GM21515 (cell line): ENCODE measurements around the gene TDRD7.

ENCODE experiments used
- ATAC-seq: cut with Tn5 transposase; IDR thresholded peaks from one replicate; pipeline ENCODE4 v1.9.1; 2021; ENCODE audit not compliant: unreplicated experiment

The TDRD7 gene

DNA sequence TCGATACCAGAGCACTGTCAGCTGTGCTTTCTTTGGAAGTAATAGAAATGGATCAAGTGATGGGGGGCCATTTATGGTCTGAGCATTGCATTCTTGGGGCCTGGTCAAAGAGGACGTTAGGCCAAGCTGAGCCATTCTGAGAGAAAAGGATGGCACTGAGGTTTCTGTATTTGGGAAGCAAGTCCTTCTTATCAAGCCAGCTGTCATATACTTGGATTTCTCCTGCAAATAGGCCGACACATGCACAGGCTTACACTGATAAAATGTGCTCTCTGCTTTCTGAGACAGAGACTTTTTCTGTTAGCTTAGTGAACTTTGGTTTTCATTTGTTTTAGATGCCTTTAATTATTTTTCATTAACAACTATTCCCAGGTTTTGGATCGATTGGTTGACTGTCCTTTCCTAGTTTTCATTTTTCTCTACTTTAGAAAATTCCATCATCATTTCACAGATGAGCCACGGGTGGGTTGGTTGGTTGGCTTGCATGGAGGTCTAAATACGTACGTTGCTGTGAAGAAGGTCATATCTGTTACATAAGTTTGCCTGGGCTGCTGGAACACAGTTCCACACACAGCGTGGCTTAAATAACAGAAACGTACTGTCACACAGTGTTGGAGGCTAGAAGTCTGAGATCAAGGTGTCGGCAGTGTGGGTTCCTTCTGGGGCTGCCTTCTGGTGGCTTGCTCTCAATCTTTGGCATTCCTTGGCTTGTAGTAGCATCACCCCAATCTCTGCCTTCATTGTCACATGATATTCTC is 109.9 kb downstream of the TDRD7 start:
- ATAC-seq: no peak

- no peak for ATAC-seq
Observed at GRCh38 chr9:97524424-97524823, 112.5 kb downstream of the TDRD7 start.

DNA sequence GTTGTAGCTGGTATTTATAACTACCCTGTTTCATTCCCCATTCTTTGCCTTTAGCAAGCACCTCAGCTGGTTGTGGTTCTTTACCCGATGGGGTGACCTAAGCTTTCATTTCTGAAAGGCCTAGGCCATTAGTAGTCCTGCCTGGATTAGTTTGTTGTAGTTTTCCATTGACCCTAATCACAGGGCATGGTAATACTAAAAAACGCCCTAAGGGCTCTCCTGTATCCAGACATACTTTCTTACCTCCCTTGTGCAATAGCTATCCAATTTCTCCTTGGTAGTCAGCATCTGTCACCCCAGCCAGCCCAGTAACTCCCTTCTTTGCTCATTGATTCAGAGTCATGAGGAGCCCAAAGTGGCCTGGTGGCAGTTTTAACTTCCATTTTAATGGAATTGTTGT is 113.6 kb downstream of the TDRD7 start:
- no peak for ATAC-seq

DNA sequence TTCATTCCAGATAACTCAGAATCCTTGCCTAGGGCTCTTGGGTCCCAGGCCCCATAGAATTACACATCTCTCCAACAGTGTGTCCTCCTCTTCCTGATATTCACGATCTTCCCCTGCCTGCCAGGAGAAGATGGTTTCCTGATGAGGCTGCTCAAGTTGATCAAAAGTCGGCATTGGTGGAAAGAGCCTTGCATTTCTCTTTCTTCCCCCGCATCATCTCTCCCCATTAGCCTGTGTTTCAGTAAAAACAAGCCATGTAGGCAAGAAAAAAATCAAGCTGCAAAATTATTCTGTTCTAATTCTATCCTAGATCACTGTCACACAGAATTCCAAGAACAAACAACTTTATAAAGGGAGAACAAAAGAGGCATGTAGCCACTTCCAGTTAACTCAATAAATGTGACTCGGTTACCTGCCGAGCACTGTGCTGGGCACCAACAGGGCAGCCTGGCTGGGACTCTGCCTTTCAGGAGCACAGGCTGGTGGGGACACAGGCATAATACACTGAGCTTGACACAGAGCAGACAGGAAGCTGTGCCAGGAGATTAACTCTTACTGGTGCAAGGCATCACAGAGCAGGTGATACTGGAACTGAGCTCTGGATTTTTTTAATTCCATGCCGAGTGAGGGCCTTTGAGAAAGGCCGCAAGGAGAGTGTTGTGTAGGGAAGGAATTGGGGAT is 115.1 kb downstream of the TDRD7 start:
- no peak for ATAC-seq

DNA sequence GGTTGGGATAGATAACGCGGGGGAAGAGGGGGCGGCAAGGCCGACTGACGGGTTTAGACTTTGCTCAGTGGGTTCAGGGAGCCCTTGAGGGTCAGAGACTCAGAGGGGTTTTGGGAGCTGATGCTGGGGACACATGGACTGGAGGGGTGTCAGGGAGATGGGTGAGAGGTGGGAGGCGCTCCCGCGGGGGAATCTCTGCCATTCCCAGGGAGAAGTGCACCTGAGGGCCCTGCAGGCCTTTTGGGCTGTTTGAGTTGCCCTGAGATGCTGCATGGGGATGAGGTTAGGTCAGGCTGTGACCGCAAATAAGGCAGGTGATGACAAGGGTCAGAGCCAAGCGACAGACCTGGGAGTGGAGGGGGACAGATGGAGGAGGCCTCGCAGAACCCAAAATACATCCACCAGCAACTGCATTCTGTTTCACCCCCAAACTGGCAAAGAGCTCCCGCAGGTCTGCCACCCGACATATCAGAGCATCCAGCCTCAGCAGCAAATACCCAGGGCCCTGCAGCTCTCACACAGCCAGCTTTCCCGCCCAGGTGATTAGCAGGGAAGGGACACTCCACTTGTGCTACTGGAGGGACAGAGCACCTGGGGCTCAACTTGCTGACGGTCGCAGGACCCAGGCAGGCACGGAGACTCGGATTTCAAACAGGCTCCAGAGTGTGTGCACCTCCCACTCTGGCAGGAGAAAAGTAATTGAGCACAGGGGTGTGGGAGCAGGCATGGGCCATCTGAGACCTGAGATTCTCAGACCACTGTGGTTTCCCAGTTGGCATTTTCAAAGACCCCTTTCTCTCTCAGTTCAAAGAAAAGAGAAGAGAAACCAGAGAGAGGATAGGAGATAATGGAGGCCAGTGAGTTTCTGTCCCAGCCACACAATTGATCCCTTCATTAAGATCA is 116.0 kb downstream of the TDRD7 start:
- no peak for ATAC-seq

DNA sequence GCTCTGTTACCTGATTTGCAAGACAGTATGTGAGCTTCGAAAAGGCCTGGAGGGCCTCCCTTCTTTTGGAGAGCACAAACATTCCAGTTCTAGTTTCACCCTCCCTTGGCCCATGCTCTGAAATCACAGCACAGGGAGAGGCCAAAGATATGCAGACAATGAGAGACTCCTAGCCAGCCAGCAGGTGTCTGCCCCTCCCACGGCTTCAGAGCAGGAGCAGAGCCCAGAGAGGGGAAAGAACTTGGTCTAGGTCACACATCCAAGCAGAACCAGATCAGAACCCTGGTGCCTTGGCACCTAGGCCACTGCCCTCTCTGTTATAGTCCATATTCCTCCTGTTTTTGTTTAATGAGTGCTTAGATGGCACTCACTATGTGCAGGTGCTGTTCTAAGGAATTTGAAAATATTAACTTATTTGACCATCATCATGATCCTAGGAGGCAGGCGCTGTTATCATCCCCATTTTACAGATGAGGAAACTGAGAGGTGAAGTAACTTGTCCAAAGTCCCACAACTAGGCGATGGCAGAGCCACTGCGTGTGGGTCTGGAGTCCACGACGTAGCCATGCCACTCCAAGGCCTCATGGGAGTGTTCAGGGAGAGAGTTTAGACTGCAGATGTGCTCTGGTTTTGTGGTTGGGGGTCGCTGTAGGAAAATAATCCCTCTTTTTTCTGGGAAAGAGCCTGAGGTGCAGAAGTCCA is 116.8 kb downstream of the TDRD7 start:
- no peak for ATAC-seq

DNA sequence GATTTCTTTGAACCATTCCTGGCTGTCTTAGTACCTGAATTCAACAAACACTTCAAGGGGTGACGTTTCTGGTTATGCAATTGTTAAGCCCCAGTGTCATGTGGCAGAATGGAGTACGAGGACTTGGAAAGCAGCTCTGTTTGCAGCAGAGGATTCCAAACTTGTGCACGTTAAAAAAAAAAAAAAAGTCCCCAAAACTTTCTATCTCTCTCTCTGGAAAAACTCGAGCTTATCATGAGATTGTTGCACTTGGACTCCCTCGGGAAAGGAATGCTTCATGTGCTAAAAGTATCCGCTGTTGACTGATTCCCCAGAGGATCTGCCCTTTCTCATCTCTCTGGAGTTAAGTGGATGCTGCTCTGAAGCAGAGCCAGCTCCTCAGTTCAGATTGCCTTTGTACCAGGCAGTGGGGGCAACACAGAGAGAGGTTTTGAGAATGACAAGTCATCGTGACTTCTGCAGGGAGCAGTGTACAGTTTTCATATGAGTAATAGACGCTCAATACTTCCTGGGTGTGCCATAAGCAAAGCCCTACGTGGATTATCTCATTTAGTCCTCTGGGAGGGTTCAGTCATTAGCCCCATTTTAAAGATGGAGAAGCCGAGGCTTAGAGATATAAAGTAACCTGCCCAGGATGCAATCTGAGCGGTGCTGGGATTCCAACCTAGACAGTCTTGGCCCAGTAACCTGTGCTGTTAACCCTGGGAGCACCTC is 117.6 kb downstream of the TDRD7 start:
- peak; percentile 58 for ATAC-seq

GRCh38 chr9:97531888-97532376 is 120.0 kb downstream of the TDRD7 start:
- no peak for ATAC-seq

- no peak for ATAC-seq
Observed at GRCh38 chr9:97534185-97534584, 122.3 kb downstream of the TDRD7 start.

DNA sequence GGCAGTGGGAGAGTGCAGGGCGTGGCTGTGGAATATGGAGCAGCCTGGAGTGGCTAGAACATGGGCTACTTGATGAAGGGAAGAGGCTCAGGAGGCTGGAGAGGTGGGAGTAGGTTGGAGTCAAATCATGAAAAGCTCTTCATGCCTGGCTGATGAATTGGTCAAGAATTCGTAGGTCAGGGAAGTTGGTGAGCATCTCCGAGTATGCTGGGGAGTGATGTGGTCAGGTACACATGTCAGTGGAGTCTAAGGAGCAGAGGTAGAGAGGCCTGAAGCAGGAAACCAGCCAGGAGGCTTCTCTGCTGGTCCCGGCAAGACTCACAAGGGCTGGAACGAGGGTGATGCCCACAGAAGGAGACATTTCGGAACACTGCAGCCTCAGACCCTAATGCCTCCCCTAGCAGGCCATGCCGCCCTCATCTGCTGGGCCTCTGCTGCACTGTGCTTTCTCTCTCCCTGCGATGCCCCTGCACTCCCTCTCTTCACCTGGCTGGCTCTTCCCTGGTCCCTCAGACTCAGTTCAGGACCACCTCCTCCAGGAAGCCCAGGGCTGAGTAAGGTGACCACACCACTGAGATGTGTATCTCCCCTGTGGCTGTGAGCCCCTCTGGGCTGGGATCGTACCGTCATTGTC is 123.2 kb downstream of the TDRD7 start:
- ATAC-seq: no peak

DNA sequence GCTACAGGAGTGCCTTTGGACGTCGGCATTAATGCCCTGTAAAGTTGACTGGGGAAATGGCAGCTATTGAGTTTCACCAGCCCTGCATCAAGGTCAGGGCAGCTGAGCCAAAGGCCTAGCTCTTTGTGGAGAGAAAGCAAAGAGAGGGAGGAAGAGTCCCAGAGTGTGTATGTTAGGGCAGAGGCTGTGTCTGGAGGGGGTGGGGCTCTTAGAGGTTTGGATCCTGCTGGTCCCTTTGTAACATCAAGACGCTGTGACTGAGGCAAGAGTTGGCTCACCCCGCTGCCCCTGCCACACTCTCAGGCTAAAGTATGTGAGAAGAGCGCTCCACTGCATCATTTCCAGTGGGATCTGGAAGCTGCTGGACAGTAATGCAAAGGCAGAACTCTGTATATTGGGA is 123.9 kb downstream of the TDRD7 start:
- no peak for ATAC-seq

DNA sequence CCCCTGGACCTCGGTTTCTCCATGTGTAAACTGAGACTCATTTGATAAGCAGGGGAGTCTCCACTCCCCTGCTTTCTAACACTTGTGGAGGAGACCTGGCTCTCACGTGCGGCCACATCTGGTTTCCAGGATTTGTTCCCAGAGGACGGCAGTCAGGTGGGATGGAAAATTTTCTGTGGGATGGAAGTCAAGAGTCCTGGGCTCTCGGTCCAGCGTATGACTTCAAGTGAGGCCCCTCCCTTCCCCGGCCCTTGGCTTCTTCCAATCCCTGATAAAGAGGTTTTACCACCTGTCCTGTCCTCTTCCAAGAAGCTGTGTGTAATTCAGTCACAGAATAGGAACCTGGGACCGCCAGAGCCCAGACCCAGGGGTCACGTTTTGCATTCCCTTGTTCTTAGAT is 124.6 kb downstream of the TDRD7 start:
- no peak for ATAC-seq

DNA sequence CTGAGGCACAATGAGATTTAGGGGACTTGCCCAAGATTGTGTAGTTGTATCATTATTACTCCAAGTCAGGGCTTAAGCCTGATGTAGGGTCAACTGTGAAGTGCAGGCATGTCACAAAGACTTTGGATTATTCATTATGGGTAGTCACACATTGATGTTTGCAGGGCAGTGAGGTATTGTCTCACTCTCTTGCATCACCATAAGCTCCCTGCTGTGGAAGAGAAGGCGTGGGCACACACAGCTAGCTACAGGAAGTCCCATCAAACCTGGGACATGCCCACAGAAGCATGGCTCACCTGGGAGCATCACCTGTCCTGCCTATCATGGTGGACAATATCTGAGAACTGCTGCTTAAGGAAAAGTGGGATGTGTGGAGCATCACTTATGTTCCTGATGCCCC is 131.7 kb downstream of the TDRD7 start:
- ATAC-seq: no peak

DNA sequence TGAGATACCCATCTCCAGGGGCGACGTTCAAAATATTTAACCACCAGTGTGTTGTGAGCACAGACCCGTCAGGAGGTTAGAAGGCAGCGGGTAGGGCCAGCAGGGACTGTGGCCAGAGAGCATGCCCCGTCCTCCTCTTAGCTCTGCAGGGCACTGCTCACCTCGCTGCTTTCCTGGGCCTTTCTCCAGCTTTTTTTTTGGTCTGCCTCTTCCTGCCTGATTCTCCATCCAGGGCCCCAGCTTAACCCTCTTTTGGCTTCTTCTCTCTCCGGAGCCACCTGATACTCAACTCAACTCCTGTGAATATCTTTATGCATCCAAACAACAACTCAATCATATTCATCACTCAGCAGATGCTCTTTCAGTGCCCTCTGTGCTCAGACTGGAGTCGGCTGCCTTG is 133.6 kb downstream of the TDRD7 start:
- no peak for ATAC-seq
